DMS114 treated with DMSO at 0.1 percent for 48 hours (cell line): ENCODE measurements around the gene DES.

Source experiments
- DNase-seq: peaks from one replicate; lab custom pipeline; 2025; ENCODE audit not compliant: unreplicated experiment; lab: John Stamatoyannopoulos, UW

The DES gene

DNA sequence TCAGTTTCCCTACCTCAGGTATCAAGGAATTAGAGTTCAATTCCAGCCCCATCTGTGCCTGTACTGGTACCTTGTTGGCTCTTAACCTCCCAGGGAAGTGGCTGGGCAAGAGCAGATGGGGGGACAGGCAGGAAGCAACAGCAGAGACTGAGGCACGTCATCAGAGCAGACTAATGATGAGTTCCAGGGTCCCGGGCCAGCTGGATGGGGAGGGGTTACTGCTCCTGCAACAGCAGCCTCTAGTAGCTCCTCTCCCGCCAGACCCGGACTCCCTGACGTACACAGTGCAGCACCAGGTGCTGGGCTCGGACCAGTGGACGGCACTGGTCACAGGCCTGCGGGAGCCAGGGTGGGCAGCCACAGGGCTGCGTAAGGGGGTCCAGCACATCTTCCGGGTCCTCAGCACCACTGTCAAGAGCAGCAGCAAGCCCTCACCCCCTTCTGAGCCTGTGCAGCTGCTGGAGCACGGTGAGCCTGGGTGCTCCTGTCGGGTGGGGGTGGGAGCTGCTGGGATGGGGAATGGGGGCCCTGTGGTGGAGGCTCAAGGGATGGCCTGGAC lies 54.5 kb downstream of the DES start:
- DNase-seq, result no peak

DNA sequence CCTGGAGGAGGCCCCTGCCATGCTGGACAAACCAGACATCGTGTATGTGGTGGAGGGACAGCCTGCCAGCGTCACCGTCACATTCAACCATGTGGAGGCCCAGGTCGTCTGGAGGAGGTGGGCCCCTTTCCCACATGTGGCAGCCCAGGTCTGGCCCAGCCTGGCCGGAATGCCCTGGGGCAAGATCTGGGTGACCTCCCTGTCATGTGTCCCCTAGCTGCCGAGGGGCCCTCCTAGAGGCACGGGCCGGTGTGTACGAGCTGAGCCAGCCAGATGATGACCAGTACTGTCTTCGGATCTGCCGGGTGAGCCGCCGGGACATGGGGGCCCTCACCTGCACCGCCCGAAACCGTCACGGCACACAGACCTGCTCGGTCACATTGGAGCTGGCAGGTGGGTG lies 55.3 kb downstream of the DES start:
- no peak for DNase-seq

DNA sequence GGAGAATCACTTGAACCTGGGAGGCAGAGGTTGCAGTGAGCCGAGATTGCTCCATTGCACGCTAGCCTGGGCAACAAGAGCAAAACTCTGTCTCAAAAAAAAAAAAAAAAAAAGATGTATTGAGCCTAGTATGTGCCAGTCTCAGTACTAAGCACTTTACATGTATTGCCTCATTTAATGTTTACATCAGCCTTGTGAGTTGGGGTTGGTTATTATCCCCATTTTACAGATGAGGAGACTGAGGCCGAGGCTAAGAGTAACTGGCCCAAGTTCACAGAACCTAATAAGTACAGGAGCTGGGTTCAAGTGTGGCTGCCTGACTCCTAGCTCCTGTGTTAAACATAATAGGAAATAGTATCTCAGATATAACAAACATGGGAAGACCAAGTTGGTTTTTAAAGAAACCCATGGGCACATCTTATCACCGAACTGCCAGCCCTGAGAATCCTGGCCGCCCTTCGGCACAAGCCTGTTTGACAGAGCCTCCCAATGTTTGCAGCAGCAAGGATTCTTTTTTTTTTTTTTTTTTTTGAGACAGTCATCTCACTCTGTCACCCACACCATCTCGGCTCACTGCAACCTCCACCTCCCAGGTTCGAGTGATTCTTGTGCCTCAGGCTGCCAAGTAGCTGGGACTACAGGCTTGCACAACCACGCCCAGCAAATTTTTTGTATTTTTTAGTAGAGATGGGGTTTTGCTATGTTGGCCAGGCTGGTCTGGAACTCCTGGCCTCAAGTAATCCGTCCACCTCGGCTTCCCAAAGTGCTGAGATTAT lies 56.3 kb downstream of the DES start:
- no peak for DNase-seq

DNA sequence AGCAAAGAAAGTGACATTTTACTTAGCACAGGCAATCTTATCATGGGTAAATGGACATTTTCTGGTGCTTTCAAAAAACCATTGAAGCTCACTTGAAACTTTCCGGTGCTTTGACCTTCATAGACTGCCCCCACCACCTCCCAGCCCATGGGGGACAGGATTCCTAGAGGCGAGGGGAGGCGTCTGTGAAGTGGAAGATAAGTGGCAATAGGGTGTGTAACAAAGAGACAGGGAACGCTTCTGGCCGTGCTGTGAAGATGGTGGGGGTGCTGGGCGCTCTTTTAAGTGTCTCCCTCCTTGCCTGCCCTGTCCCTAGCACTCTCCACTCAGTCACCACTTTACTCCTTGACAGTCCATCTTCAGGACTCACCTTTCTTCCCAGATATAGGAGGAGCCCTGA lies 57.1 kb downstream of the DES start:
- DNase-seq, result no peak

DNA sequence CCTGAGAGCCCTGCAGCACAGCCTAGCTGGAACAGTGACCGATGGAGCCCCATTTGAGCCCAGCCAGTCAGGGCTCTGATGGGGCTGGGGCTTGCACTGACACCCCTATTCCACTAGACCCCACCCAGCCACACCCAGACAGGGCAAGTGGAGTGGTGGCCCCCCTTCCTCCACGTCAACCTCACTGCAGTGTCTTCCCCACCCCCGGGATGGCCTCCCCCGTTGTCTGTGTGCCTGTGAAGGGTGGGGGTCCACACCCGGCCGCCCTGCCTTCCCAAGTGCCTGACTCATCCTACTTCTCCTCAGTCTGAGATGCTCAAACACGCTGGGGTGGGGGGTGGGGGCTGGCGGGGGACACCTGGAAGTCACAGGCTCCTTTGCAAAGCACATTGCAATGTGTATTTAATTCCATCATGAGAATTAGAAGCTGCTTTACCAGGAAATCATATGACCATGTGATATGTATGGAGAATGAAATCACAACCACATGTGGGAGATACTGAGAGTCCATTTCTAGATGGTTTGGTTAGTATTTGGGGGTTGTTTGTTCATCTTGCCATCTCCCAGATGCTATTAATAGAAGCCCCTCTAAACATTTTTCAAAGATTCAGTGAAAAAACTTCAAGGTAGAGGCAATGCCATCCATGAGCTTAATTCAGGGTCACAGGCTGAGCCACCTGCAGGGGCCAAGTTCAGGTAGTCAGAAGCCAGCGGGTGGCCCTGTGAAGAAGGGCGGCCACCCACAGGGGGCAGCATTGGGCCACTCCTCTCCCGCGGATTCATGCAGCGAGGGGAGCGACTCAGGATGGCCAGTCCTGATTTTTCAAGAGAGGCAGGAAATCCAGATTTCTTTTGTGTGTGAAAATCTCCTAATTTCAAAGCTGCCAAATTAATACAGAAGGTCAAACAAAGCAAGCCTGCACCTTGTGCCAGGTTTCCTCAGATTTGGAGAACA lies 57.8 kb downstream of the DES start:
- DNase-seq, result no peak
